GM12874 (cell line): ENCODE data around the gene AFG1L.

Source experiments
- TF ChIP-seq, protein P1 (sequence below): IDR thresholded peaks from 2 replicates; pipeline ENCODE4 v1.5.1; 2011; ENCODE audit warnings: low read depth, mild to moderate bottlenecking, control low read depth, low read length, moderate library complexity; ENCODE audit not compliant: insufficient read depth

The AFG1L gene

DNA sequence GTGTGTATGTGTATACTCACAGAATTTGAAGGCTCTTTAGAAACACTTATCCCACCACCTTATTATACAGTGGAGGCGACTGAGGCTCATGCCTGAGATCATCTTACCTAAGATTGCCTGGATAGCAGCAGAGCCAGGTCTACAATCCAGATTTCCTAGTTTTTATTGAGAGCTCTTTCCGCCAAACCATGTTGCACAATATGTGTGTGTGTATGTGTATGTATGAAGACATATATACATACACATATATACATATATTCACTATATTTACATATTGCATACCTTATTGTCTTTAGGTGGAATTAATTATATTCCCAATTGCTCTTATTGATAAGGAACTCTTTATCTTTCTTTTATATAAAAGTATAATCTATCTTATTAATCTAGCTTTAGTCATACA lies 130.6 kb downstream of the AFG1L start:
- TF ChIP-seq, protein P1, sequence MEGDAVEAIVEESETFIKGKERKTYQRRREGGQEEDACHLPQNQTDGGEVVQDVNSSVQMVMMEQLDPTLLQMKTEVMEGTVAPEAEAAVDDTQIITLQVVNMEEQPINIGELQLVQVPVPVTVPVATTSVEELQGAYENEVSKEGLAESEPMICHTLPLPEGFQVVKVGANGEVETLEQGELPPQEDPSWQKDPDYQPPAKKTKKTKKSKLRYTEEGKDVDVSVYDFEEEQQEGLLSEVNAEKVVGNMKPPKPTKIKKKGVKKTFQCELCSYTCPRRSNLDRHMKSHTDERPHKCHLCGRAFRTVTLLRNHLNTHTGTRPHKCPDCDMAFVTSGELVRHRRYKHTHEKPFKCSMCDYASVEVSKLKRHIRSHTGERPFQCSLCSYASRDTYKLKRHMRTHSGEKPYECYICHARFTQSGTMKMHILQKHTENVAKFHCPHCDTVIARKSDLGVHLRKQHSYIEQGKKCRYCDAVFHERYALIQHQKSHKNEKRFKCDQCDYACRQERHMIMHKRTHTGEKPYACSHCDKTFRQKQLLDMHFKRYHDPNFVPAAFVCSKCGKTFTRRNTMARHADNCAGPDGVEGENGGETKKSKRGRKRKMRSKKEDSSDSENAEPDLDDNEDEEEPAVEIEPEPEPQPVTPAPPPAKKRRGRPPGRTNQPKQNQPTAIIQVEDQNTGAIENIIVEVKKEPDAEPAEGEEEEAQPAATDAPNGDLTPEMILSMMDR: no peak

DNA sequence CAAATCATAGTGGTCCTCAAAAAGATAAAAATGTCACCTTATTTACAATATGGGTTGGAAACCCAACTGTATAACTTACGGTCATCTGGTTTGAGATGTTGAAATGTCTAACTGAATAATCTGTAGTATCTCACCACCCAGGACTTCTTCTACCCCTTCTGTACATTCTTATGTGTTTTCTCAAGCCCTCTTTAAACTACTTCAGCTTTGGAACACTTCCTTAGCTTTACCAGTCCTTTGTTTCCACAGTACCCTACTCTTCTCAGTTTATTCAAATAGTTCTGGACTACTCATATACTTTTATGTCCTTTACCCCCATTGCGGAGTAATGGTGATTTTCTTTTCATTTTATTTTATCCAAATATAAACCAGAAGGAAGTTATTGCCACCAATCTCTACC lies 137.3 kb downstream of the AFG1L start:
- TF ChIP-seq, protein P1: no peak

DNA sequence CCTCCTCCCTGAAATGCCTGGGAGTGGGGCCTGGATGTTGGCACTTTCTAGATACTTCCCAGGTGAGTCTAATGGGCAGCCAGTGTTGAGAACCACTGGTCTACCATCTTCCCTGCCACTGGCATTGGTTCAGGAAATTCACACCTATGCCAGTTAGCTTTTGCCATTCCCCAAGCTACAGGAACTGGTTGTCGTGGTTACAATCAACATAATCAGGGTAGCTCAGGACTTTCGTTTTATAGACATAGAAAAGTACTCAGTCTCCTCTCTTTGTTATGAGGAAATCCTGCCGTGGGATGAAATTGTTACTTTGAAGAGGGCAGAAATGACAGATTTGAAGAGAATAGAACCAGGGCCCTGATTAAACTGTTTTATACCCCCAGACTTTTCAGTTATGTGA lies 137.9 kb downstream of the AFG1L start:
- TF ChIP-seq, protein P1: no peak

DNA sequence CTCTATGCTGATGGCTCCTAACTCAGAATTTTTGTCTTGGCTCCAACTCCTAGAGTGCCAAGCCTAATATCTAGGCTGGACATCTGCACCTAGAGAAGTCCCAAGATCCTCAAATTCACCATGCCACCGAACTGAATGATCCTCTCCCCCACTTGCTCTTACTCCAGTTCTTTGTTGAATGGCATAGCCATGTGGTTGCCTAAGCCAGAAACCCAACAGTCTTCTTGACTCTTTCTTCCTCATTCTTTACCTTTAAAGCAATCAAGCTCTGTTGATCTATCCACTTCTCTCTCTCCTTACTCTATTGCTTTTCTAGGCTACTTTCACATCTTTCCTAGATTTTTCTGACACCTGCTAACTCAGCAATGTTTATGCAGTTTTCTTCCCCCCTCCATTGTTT lies 139.4 kb downstream of the AFG1L start:
- TF ChIP-seq, protein P1: no peak

DNA sequence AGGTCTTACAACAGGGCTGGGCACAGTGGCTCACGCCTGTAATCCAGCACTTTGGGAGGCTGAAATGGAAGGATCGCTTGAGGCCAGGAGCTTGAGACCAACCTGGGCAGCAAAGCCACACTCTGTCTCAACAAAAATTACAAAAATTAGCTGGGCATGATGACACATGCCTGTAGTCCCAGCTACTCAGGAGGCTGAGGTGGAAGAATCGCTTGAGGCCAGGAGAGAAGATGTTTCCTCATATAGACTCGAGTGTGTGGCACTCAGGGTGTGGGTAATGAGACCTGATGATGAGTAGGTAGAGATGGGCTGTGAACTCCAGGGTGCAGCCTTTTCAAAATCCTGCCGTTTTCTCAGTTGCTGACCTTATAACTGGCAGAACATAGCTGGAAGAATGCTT lies 140.5 kb downstream of the AFG1L start:
- TF ChIP-seq, protein P1: no peak

DNA sequence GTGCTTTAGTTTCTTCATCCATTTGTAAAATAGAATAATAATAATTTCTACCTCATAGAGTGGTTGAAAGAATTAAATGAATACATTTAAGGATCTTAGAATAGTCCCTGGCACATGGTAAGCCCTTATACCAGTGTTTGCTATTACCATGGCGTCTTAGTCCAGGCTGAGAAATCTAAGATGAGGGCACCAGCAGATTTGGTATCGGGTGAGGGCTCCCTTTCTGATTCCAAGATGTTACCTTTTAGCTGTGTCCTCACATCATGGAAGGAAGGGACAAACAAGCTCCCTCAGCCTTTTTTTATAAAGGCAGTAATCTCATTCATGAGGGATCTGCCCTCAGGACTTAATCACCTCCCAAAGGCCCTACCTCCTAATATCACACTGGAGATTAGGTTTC lies 141.9 kb downstream of the AFG1L start:
- TF ChIP-seq, protein P1: no peak

DNA sequence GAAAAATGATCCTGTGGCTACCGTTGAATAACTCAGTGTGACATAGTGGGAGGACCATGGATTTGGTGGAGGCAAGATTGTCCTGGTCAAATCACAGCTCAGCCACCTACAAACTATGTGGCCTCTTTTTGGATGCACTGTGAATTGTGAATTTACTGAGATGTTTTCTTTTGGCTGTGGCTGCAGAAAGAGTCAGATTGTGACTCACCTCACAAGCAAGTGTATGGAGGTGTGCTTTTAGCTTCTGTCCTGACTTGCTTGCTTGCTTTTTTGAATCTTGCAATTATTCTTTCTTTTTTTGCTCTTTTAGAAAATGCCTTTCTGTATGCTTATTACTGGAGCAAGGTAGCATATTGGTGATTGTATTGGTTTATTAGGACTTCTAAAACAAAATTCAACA lies 143.0 kb downstream of the AFG1L start:
- TF ChIP-seq, protein P1: no peak

DNA sequence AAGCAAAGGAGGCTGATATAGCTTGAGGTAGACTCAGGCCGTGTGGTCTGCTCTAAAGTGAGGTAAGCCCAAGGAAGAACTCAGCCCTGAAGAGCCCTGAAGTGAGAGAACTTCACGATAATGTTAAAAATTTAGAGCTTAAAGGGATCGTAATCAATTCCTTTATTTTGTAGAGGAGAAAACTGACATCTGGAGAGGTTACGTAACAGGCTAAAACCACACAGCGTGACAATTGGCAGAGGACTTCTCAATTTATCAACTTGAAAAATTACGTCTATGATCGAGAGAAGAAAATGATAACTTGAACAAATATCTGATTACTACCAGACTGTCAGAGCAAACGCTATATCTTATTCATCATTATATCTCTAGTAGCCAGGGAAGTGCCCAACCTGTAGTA lies 144.1 kb downstream of the AFG1L start:
- TF ChIP-seq, protein P1: no peak
